Stimulated activated CD8-positive, alpha-beta memory T cell treated with anti-CD3 and anti-CD28 coated beads, Interleukin-12 subunit alpha, Interleukin-12 subunit beta, amount 100 ng/mL, for 4 hours (primary cell): ENCODE measurements around the gene CBS.
"Not testable (repeated sequence)": the region's sequence is repeated elsewhere in the genome, so short reads cannot be mapped to it uniquely, and the experiment has no call there.

ENCODE experiments used
- DNase-seq: peaks from one replicate; pipeline ENCODE4 v3.0.0-alpha.2; 2020; ENCODE audit warnings: low read depth

The CBS gene

DNA sequence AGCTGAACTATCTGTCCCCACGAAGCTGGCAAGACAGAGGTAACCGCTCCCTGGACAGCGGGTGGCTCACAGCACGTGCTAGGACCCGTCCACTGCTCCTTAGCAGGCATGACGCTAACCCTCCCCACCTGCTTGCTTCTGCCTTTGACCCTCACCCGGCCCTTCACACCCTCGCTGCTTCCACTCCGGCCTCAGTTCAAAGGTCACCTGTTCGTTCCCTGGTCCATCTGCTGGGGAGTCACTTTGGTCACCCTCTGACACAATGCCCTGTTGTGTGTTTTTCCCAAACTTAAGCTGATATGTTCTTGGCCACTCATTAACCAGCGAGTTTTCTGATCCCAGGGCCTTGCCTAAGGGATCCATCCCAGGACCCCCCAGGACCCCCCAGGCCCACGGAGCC lies 7.6 kb downstream of the CBS start:
- DNase-seq: not testable (repeated sequence)

GRCh38 chr21:43066690-43067089 lies 8.9 kb downstream of the CBS start:
- DNase-seq: not testable (repeated sequence)

GRCh38 chr21:43065991-43066390 lies 9.6 kb downstream of the CBS start:
- DNase-seq: not testable (repeated sequence)

GRCh38 chr21:43064265-43064917 lies 11.2 kb downstream of the CBS start:
- DNase-seq: not testable (repeated sequence)

- not testable (repeated sequence) for DNase-seq
Observed at GRCh38 chr21:43062955-43063664, 12.5 kb downstream of the CBS start.

DNA sequence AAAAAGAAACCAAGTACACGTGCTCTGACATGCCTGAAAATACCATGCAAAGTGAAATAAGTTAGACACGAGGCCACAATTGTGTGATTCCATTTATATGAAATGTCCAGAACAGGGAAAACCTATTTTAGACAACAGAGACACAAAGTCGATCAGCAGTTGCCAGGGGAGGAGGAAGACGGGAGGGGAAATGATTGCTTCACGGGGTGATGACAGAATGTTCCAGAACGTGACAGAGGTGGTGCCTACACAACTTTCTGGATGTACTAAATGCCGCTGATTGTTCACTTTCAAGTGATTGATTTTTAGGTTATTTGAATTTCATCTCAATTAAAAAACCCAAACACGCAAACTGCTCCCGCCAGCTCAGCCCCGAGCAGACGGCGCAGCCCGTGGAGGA lies 22.5 kb downstream of the CBS start:
- DNase-seq: not testable (repeated sequence)

- not testable (repeated sequence) for DNase-seq
Observed at GRCh38 chr21:43045876-43046821, 29.5 kb downstream of the CBS start.

DNA sequence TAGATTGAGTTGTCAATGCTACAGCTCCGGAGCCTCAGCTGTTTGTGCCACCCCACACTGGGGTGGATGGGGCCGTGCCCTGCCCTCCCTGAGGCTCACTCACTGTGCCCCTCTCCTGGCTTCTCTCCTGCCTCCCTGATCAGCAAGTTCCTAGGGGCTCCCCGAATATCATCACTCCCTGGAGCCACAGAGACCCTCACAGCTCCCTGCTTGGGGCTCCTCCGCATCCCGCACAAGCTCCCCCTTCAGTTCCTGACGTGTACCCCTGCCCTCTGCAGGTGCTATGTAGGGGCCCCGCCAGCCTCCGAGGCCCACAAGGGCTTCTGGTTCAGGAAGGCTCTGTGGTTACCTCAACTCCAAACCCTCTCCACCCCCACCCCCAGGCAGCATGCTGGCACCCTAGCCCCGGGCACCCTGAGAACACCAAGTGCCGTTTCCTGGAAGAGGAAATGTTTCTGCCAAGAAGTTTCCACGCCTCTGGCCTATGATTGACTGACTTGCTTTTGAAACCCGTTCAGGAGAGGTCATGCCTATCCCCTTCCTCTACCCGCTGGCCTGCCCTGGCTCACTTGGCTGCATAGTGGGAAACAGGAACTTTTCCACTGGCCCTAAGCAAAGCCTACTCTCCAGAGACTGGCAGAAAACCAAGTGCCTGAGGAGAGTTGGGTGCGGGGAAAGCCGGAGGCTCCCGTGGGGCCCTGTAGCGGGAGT lies 30.3 kb downstream of the CBS start:
- not testable (repeated sequence) for DNase-seq

GRCh38 chr21:43044547-43044946 lies 31.1 kb downstream of the CBS start:
- DNase-seq: not testable (repeated sequence)

DNA sequence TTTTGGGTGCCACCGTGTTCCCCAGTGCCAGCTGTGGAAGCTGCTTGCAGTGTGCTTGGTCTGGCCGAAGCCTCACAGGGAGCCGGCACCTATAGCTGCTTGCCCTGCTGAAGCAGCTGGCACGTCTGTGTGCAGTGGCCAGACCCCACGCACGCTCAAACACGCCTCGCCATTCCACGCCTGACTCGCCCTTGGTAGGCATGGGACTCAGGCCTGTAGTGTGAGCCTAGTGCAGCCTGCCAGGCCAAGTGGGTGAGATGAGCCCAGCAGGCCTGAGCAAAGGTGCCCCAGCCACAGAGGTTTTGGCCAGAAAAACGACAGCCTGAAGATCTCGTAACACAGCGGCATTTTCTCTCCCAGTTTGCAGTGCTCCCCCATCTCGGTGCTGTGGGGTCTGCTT lies 32.3 kb downstream of the CBS start:
- DNase-seq: not testable (repeated sequence)

GRCh38 chr21:43042169-43042568 lies 33.5 kb downstream of the CBS start:
- DNase-seq: not testable (repeated sequence)

- not testable (repeated sequence) for DNase-seq
Observed at GRCh38 chr21:43038659-43039044, 37.0 kb downstream of the CBS start.

- not testable (repeated sequence) for DNase-seq
Observed at GRCh38 chr21:43037918-43038658, 37.5 kb downstream of the CBS start.

DNA sequence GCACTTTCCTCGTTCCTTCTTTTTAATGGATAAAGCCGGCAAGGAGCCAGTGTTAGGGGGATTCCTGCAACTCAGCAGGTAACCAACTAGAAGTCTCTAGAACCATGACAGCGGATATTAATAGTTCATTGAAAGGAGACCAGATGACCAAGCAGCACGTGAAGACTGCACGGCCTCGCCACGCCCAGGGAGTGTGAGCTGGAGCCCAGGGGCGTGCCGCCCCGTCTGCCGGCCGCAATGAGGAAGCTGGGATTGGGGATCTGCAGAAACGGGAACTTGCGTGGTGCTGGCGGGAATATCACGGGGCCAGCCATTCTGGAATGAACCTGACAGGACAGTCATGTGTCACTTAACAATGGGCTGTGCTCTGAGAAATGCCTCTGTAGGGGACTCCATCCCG lies 38.7 kb downstream of the CBS start:
- not testable (repeated sequence) for DNase-seq

DNA sequence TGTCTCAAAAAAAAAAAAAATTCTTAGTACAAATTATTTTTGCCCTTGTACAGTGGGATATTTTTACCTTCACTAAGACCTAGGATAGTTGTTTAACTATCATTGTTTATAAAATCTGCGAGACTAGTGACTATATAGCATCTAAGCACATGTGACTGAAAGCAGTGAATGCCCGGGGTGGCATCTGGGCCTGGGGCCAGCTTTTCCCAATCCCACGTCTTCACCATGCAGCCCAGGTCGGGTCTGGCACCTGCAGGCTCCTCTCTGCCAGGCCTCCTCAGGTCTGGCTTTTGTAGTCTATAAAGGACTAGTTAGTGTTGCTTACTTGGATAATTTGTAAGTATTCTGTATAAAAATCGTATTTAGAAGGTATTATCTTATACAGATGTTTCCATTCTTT lies 40.8 kb downstream of the CBS start:
- no peak for DNase-seq

- DNase-seq: no peak
Observed at GRCh38 chr21:43034101-43034500, 41.5 kb downstream of the CBS start.

GRCh38 chr21:43031121-43031619 lies 44.5 kb downstream of the CBS start:
- no peak for DNase-seq

GRCh38 chr21:43029785-43030184 lies 45.9 kb downstream of the CBS start:
- DNase-seq: no peak

GRCh38 chr21:43027846-43028731 lies 47.5 kb downstream of the CBS start:
- DNase-seq: no peak

- no peak for DNase-seq
Observed at GRCh38 chr21:43025636-43026180, 49.9 kb downstream of the CBS start.
